GM12892 (cell line): ENCODE measurements around the gene MELK.

ENCODE experiments used
- POLR2A ChIP-seq: IDR thresholded peaks from 2 replicates; pipeline ENCODE4 v1.6.1; 2011; ENCODE audit warnings: low read depth, low read length, control low read depth
- POLR2AphosphoS5 ChIP-seq: IDR thresholded peaks from 2 replicates; pipeline ENCODE4 v1.6.1; 2011; ENCODE audit warnings: low read depth, low read length, control low read depth
- TAF1 ChIP-seq: IDR thresholded peaks from 2 replicates; pipeline ENCODE4 v1.6.1; 2011; ENCODE audit warnings: low read depth, mild to moderate bottlenecking, control low read depth, low read length, borderline replicate concordance

GRCh38 chr9:36656842-36657241 lies 84.1 kb downstream of the MELK start:
- TF ChIP-seq POLR2A (no peak), POLR2AphosphoS5 (no peak), TAF1 (no peak)
